Measurements from ENCODE around the gene RHOG.

RHOG gene

DNA sequence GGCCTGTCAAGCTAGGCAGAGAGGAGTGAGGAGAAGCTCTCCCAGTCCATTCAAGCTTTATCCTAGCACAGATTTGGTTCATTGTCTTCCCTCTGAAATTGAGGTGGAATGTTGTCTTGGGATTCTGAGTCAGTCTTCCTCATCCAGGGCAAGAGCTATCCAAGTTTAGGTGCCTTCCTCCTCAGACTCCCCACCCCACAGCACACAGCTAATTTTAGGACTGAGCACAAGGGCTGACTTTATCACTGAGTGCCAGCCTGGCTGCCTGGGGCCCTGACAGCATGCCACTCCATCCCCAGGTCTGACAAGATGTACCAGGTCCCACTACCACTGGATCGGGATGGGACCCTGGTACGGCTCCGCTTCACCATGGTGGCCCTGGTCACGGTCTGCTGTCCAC, 29.8 kb downstream of the RHOG start:
- TF ChIP-seq CTCF (conservative IDR thresholded peaks at IDR 0.05; ENCODE audit: low read depth, low read length) = no peak
- no peak overlapping the region for H2AFZ ChIP-seq (ENCODE audit: low read depth)
- no peak overlapping the region for H3K4me2 ChIP-seq
- no peaks in the 10 kb centered on the region for H3K36me3 ChIP-seq (ENCODE audit: insufficient read depth)
- no peaks in the 10 kb centered on the region for H3K27me3 ChIP-seq (ENCODE audit: insufficient read depth, low read depth)
- no peak overlapping the region for H3K9ac ChIP-seq
- peaks cover 6% of the 10 kb centered on the region for H3K4me1 ChIP-seq (ENCODE audit: low read depth, poor library complexity, severe bottlenecking)
- H3K27ac ChIP-seq = no peak overlapping the region
- no peak overlapping the region for H3K4me3 ChIP-seq (IDR thresholded peaks at IDR 0.05; ENCODE audit: insufficient read depth, low read depth, low read length)
- H3K79me2 ChIP-seq (ENCODE audit: insufficient read depth, low read depth) = no peaks in the 10 kb centered on the region
- no peaks in the 10 kb centered on the region for H4K20me1 ChIP-seq (ENCODE audit: insufficient read depth)

DNA sequence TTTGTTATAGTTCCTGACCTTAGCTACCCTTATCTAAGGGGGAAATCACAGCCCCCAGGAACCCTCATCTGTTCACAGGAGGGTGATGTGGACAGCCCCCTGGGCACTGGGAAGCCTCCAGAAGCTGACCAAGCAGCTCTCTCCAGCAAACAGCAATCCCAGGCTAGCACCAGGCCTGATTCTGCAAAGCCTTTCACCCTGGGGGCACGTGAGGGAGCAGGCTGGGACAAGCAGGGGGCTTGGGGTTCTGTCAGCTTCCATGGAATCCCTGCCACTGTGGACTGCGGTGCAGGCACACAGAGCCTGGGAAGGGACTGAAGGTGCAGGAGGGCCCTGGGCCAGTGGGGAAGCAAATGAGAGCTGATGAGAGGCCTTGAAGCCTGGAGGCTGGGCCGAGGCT, 30.3 kb downstream of the RHOG start:
- Histone ChIP-seq H3K27me3 (ENCODE audit: insufficient read depth, low read depth) (no peaks in the 10 kb centered on the region), H3K4me3 (IDR thresholded peaks at IDR 0.05; ENCODE audit: insufficient read depth, low read depth, low read length) (no peak overlapping the region), H3K9ac (no peak overlapping the region), H3K4me2 (no peak overlapping the region), H3K79me2 (ENCODE audit: insufficient read depth, low read depth) (no peaks in the 10 kb centered on the region), H3K4me1 (ENCODE audit: low read depth, poor library complexity, severe bottlenecking) (peaks cover 6% of the 10 kb centered on the region), H4K20me1 (ENCODE audit: insufficient read depth) (no peaks in the 10 kb centered on the region), H2AFZ (ENCODE audit: low read depth) (no peak overlapping the region), H3K36me3 (ENCODE audit: insufficient read depth) (no peaks in the 10 kb centered on the region), H3K27ac (no peak overlapping the region)
- TF ChIP-seq CTCF (conservative IDR thresholded peaks at IDR 0.05; ENCODE audit: low read depth, low read length) = no peak

- Histone ChIP-seq H4K20me1 (ENCODE audit: insufficient read depth) (no peaks in the 10 kb centered on the region), H3K27ac (no peak overlapping the region), H3K9ac (no peak overlapping the region), H3K79me2 (ENCODE audit: insufficient read depth, low read depth) (no peaks in the 10 kb centered on the region), H3K4me2 (peak overlapping the region; percentile 86), H2AFZ (ENCODE audit: low read depth) (no peak overlapping the region), H3K4me1 (ENCODE audit: low read depth, poor library complexity, severe bottlenecking) (peaks cover 6% of the 10 kb centered on the region), H3K36me3 (ENCODE audit: insufficient read depth) (no peaks in the 10 kb centered on the region), H3K4me3 (IDR thresholded peaks at IDR 0.05; ENCODE audit: insufficient read depth, low read depth, low read length) (no peak overlapping the region), H3K27me3 (ENCODE audit: insufficient read depth, low read depth) (no peaks in the 10 kb centered on the region)
- TF ChIP-seq CTCF (conservative IDR thresholded peaks at IDR 0.05; ENCODE audit: low read depth, low read length) = no peak
Observed at GRCh38 chr11:3809624-3809928, 31.2 kb downstream of the RHOG start.

- Histone ChIP-seq H3K4me1 (ENCODE audit: low read depth, poor library complexity, severe bottlenecking) (peaks cover 6% of the 10 kb centered on the region), H3K27ac (no peak overlapping the region), H3K4me3 (IDR thresholded peaks at IDR 0.05; ENCODE audit: insufficient read depth, low read depth, low read length) (peak overlapping the region; percentile 28), H3K79me2 (ENCODE audit: insufficient read depth, low read depth) (no peaks in the 10 kb centered on the region), H3K27me3 (ENCODE audit: insufficient read depth, low read depth) (no peaks in the 10 kb centered on the region), H4K20me1 (ENCODE audit: insufficient read depth) (no peaks in the 10 kb centered on the region), H3K36me3 (ENCODE audit: insufficient read depth) (no peaks in the 10 kb centered on the region), H3K4me2 (peak overlapping the region; percentile 86), H3K9ac (peak overlapping the region; percentile 43; the same call in 1 of the 2 replicates), H2AFZ (ENCODE audit: low read depth) (peak overlapping the region; percentile 84)
- peak; percentile 63 for TF ChIP-seq CTCF (conservative IDR thresholded peaks at IDR 0.05; ENCODE audit: low read depth, low read length)
Observed at GRCh38 chr11:3808861-3809623, 31.7 kb downstream of the RHOG start.

Data from KMS-11 (cell line).